Suprapubic skin (tissue), 3 donors: ENCODE data around the gene MRM2.

ENCODE experiments used
- CTCF ChIP-seq, 2 donors: fragments of 200-600 bp in 1 of 2; fragments of 450-650 bp in 1 of 2; sonication (generic) in 1 of 2; IDR thresholded peaks; one replicate each; pipeline ENCODE4 v1.5.1; 2016 to 2019; ENCODE audit warnings: antibody characterized with exemption in 2 of 2, mild to moderate bottlenecking in 1 of 2, moderate library complexity in 1 of 2
- POLR2A ChIP-seq, 2 donors: fragments of 450-650 bp; IDR thresholded peaks; one replicate each; pipeline ENCODE4 v1.6.1; 2017; ENCODE audit warnings: antibody characterized with exemption in 2 of 2, mild to moderate bottlenecking in 2 of 2, moderate library complexity in 2 of 2

GRCh38 chr7:2230226-2230625 is 11.8 kb downstream of the MRM2 start:
- TF ChIP-seq CTCF (IDR thresholded peaks at IDR 0.05): no peak
- no peak for TF ChIP-seq POLR2A (IDR thresholded peaks at IDR 0.05)
